ENCODE results near the gene HES7. TPM values are rescaled to one million over a fixed set of nuclear protein-coding genes. Genes with fewer than 3 reads are reported as not detected.

Gene HES7
- polyA plus RNA-seq, 1 donor from 2014 or later: 15.3 TPM

DNA sequence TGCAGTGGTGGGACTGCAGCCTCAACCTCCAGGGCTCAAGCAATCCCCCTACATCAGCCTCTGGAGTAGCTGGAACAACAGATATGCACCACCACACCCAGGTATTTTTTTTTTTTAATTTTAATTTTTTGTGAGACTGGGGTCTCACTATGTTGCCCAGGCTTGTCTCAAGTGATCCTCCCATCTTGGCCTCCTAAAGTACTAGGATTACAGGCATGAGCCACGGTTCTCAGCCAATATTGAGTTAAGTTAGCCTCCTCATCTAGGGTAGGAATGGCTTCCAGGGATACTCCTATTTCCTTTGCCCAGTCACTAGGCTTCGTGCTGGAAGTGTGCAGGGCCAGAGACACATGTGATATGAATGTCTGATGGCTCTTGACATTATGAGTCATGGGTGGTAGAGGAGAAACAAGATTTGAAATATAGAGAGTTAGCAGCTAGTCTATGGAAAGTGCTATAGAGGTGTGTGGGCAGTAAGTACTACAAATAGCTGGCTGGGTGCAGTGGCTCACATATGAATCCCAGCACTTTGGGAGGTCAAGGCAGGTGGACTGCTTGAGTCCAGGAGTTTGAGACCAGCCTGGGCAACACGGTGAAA lies 8.0 kb upstream of the HES7 start:
- Histone ChIP-seq H2AFZ (ENCODE audit: low read depth, low read length) (no peak overlapping the region), H3F3A (ENCODE audit: insufficient read depth, low read length, poor library complexity, severe bottlenecking) (no peaks in the 10 kb centered on the region), H3K9ac (ENCODE audit: low read length) (no peak overlapping the region), H3K4me2 (ENCODE audit: low read length) (no peak overlapping the region), H3K9me2 (ENCODE audit: insufficient read depth, low read length) (no peaks in the 10 kb centered on the region), H3K79me2 (replicated peaks; ENCODE audit: insufficient read depth, low read length) (no peaks in the 10 kb centered on the region), H4K20me1 (ENCODE audit: insufficient read depth) (no peaks in the 10 kb centered on the region), H3K9me3 (ENCODE audit: low read length) (no peaks in the 10 kb centered on the region), H3K27ac (ENCODE audit: low read length) (no peak overlapping the region), H3K36me3 (ENCODE audit: insufficient read depth, low read length) (no peaks in the 10 kb centered on the region), H3K4me3 (ENCODE audit: low read length) (no peak overlapping the region), H3K27me3 (ENCODE audit: insufficient read depth, low read depth, low read length) (peaks cover 4% of the 10 kb centered on the region)
- TF ChIP-seq SMC3 (conservative IDR thresholded peaks at IDR 0.05; ENCODE audit: poor library complexity): no peak
- TF ChIP-seq EP300 (conservative IDR thresholded peaks at IDR 0.05; ENCODE audit: poor library complexity, severe bottlenecking): no peak
- no peak for TF ChIP-seq RAD21 (conservative IDR thresholded peaks at IDR 0.05)
- TF ChIP-seq POLR2AphosphoS5 (IDR thresholded peaks at IDR 0.05): no peak
- TF ChIP-seq EZH2 (IDR thresholded peaks at IDR 0.05; ENCODE audit: borderline replicate concordance, insufficient read depth, low read length, poor library complexity, severe bottlenecking): no peak
- no peak for TF ChIP-seq TAF1 (IDR thresholded peaks at IDR 0.05; ENCODE audit: low read depth)
- TF ChIP-seq, protein P1, sequence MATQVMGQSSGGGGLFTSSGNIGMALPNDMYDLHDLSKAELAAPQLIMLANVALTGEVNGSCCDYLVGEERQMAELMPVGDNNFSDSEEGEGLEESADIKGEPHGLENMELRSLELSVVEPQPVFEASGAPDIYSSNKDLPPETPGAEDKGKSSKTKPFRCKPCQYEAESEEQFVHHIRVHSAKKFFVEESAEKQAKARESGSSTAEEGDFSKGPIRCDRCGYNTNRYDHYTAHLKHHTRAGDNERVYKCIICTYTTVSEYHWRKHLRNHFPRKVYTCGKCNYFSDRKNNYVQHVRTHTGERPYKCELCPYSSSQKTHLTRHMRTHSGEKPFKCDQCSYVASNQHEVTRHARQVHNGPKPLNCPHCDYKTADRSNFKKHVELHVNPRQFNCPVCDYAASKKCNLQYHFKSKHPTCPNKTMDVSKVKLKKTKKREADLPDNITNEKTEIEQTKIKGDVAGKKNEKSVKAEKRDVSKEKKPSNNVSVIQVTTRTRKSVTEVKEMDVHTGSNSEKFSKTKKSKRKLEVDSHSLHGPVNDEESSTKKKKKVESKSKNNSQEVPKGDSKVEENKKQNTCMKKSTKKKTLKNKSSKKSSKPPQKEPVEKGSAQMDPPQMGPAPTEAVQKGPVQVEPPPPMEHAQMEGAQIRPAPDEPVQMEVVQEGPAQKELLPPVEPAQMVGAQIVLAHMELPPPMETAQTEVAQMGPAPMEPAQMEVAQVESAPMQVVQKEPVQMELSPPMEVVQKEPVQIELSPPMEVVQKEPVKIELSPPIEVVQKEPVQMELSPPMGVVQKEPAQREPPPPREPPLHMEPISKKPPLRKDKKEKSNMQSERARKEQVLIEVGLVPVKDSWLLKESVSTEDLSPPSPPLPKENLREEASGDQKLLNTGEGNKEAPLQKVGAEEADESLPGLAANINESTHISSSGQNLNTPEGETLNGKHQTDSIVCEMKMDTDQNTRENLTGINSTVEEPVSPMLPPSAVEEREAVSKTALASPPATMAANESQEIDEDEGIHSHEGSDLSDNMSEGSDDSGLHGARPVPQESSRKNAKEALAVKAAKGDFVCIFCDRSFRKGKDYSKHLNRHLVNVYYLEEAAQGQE (IDR thresholded peaks at IDR 0.05; ENCODE audit: borderline replicate concordance): no peak

DNA sequence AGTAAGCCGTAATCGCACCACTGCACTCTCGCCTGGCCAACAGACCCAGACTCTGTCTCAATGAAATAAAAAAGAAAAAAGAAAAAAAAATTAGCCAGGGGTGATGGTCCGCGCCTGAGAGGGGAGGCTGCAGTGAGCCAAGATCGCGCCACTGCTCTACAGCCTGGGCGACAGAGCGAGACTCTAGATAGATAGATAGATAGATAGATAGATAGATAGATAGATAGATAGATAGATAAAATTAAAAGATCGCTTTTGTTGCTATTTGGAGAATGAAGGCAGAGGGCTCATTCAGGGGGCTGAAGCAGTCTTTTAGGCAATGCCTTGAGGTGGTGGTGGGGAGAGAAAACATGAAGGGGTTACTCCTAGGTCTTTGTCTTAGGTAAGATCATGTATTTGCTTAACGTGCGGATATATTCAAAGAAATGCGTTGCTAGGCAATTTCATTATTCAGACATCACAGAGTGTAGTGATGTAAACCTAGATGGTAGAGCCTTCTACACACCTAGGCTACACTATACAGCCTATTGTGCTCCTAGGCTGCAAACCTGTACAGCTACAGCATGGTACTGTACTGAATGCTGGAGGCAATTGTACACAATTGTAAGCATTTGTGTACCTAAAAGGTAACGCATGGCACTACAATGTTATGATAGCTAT lies 4.3 kb upstream of the HES7 start:
- H3K9me2 ChIP-seq (ENCODE audit: insufficient read depth, low read length): no peaks in the 10 kb centered on the region
- no peak overlapping the region for H3K27ac ChIP-seq (ENCODE audit: low read length)
- no peak overlapping the region for H2AFZ ChIP-seq (ENCODE audit: low read depth, low read length)
- H4K20me1 ChIP-seq (ENCODE audit: insufficient read depth): no peaks in the 10 kb centered on the region
- TF ChIP-seq, protein P2, sequence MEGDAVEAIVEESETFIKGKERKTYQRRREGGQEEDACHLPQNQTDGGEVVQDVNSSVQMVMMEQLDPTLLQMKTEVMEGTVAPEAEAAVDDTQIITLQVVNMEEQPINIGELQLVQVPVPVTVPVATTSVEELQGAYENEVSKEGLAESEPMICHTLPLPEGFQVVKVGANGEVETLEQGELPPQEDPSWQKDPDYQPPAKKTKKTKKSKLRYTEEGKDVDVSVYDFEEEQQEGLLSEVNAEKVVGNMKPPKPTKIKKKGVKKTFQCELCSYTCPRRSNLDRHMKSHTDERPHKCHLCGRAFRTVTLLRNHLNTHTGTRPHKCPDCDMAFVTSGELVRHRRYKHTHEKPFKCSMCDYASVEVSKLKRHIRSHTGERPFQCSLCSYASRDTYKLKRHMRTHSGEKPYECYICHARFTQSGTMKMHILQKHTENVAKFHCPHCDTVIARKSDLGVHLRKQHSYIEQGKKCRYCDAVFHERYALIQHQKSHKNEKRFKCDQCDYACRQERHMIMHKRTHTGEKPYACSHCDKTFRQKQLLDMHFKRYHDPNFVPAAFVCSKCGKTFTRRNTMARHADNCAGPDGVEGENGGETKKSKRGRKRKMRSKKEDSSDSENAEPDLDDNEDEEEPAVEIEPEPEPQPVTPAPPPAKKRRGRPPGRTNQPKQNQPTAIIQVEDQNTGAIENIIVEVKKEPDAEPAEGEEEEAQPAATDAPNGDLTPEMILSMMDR (IDR thresholded peaks at IDR 0.05; ENCODE audit: poor library complexity, severe bottlenecking): no peak
- TF ChIP-seq, protein P1 (IDR thresholded peaks at IDR 0.05; ENCODE audit: borderline replicate concordance): no peak
- TF ChIP-seq SMC3 (conservative IDR thresholded peaks at IDR 0.05; ENCODE audit: poor library complexity): no peak
- no peak for TF ChIP-seq RAD21 (conservative IDR thresholded peaks at IDR 0.05)
- TF ChIP-seq TAF1 (IDR thresholded peaks at IDR 0.05; ENCODE audit: low read depth): no peak
- TF ChIP-seq MXI1 (conservative IDR thresholded peaks at IDR 0.05; ENCODE audit: poor library complexity, severe bottlenecking): no peak
- no peak for TF ChIP-seq POLR2AphosphoS5 (IDR thresholded peaks at IDR 0.05)
- no peak for TF ChIP-seq EP300 (conservative IDR thresholded peaks at IDR 0.05; ENCODE audit: poor library complexity, severe bottlenecking)
- H3K9ac ChIP-seq (ENCODE audit: low read length): peak overlapping the region; percentile 21
- no peaks in the 10 kb centered on the region for H3K9me3 ChIP-seq (ENCODE audit: low read length)
- no peaks in the 10 kb centered on the region for H3K36me3 ChIP-seq (ENCODE audit: insufficient read depth, low read length)
- no peak overlapping the region for H3K4me3 ChIP-seq (ENCODE audit: low read length)
- peaks cover 26% of the 10 kb centered on the region for H3K27me3 ChIP-seq (ENCODE audit: insufficient read depth, low read depth, low read length)
- no peaks in the 10 kb centered on the region for H3F3A ChIP-seq (ENCODE audit: insufficient read depth, low read length, poor library complexity, severe bottlenecking)
- H3K79me2 ChIP-seq (replicated peaks; ENCODE audit: insufficient read depth, low read length): no peaks in the 10 kb centered on the region
- H3K4me2 ChIP-seq (ENCODE audit: low read length): no peak overlapping the region

Data from neural cell (in vitro differentiated cells).